ENCODE measurements around the gene KCNIP3.

Gene KCNIP3

DNA sequence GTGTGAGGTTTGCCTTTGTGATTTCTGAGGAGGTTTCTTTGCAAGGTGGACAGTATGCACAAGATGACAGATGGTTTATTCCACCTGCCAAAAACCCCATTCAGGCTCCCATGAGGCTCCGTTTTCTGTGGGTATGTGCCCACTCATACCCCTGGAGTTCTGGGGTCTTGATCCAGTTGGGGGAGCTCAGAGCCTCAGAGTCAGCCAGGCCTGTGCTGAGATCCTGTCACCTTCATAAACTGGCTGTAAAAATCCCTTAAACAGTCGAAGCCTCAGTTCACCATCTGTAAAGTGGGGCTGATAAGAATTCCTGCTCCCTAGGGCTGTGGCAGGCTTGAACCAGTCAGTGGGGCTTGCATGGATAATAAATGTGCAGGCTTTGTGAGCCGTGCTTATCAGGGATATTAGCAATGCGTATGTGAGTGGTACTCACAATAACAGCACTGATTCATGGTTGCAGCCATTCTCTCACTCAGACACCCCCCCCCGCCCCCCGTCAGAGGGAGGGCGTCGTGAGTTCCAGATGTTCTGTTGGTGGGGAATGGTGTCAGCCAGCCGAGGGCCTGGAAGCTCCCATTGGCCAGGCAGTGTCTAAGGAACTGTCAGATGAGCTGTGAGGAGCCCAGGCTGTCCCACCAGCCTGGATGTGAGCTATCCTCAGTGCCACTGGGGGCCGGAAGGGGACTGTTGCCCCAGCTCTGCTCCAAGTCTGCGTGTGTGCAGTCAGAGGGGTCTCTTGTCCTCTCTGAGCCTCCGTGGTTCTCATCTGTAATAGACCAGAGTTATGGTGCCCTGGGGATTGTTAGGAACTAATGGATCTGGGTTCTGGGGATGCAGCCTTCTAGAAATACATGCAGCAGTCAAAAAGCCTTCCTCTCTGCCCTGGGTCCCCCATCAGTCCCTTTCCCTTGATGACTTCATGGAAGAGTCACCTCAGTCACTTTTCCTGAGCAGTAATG is 51.7 kb downstream of the KCNIP3 start:
- H3K79me2 ChIP-seq (ENCODE audit: insufficient read depth, low read length), result no peaks in the 10 kb centered on the region
- DNase-seq (no peak), ATAC-seq (ENCODE audit: insufficient read depth, low read depth) (no peak)
- no peak overlapping the region for H3K9ac ChIP-seq (ENCODE audit: low read depth, low read length)
- H3K4me3 ChIP-seq (ENCODE audit: low read depth in 1 of 2, low read length in 2 of 2), result no peak overlapping the region
- H3K36me3 ChIP-seq (ENCODE audit: insufficient read depth, low read length), result no peaks in the 10 kb centered on the region
- H2AFZ ChIP-seq (ENCODE audit: low read depth, low read length), result no peak overlapping the region
- no peak for TF ChIP-seq EZH2 (IDR thresholded peaks at IDR 0.05; ENCODE audit: borderline replicate concordance, low read depth, low read length, severe bottlenecking)
- TF ChIP-seq, protein P1, sequence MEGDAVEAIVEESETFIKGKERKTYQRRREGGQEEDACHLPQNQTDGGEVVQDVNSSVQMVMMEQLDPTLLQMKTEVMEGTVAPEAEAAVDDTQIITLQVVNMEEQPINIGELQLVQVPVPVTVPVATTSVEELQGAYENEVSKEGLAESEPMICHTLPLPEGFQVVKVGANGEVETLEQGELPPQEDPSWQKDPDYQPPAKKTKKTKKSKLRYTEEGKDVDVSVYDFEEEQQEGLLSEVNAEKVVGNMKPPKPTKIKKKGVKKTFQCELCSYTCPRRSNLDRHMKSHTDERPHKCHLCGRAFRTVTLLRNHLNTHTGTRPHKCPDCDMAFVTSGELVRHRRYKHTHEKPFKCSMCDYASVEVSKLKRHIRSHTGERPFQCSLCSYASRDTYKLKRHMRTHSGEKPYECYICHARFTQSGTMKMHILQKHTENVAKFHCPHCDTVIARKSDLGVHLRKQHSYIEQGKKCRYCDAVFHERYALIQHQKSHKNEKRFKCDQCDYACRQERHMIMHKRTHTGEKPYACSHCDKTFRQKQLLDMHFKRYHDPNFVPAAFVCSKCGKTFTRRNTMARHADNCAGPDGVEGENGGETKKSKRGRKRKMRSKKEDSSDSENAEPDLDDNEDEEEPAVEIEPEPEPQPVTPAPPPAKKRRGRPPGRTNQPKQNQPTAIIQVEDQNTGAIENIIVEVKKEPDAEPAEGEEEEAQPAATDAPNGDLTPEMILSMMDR (IDR thresholded peaks at IDR 0.05; ENCODE audit: borderline replicate concordance, extremely low read depth, low read length, poor library complexity, severe bottlenecking), result no peak
- H3K27ac ChIP-seq (ENCODE audit: low read length), result no peak overlapping the region
- H3K27me3 ChIP-seq (ENCODE audit: insufficient read depth, low read length, poor library complexity), result no peaks in the 10 kb centered on the region
- H3K4me1 ChIP-seq (ENCODE audit: insufficient read depth, low read length), result no peaks in the 10 kb centered on the region
- no peak overlapping the region for H3K4me2 ChIP-seq (ENCODE audit: insufficient read depth, low read length)
- no peaks in the 10 kb centered on the region for H3K9me3 ChIP-seq (ENCODE audit: insufficient read depth, low read length, severe bottlenecking)
- H4K20me1 ChIP-seq (ENCODE audit: insufficient read depth, low read length), result no peaks in the 10 kb centered on the region

DNA sequence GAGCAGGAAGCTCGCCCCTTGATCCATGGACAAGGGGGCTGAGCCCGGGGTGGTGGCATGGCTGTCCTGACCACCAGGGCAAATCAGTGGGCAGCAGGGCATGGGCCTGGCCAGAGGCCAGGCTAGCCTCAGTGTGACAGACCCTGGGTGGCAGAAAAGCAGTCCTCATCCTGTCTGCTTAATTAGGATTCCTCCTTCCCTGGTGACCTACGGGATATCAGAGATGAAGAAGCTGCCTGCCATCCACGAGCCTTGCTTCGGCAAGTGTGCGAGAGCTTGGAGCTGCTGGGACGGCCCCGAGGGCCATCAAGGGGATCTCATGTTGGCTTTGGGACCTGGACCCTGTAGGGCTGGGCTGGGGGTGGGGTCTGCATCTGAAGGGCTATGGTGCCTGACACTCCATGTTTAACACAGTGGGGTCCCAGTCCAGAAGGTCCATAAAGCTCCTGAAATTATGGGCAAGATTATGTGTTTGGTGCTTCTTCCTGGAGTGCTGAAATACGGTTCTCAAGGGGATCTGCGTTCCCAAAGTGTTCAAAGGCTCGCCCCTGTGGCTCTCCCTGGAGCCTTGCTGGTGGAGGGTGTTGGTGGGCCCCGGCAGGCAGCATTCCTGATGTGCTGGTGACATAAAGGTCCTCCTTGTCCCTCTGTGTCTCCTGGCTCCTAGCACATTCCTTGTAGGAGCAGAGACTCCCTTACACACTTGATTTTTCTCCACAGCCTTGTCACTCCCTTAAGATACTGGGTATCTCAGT is 52.6 kb downstream of the KCNIP3 start:
- no peak for DNase-seq
- H3K9me3 ChIP-seq (ENCODE audit: insufficient read depth, low read length, severe bottlenecking), result no peaks in the 10 kb centered on the region
- no peak overlapping the region for H3K4me3 ChIP-seq (ENCODE audit: low read depth in 1 of 2, low read length in 2 of 2)
- H3K4me1 ChIP-seq (ENCODE audit: insufficient read depth, low read length), result no peaks in the 10 kb centered on the region
- H3K27me3 ChIP-seq (ENCODE audit: insufficient read depth, low read length, poor library complexity), result no peaks in the 10 kb centered on the region
- TF ChIP-seq, protein P1 (IDR thresholded peaks at IDR 0.05; ENCODE audit: borderline replicate concordance, extremely low read depth, low read length, poor library complexity, severe bottlenecking), result no peak
- TF ChIP-seq EZH2 (IDR thresholded peaks at IDR 0.05; ENCODE audit: borderline replicate concordance, low read depth, low read length, severe bottlenecking), result no peak
- no peaks in the 10 kb centered on the region for H3K79me2 ChIP-seq (ENCODE audit: insufficient read depth, low read length)
- no peaks in the 10 kb centered on the region for H3K36me3 ChIP-seq (ENCODE audit: insufficient read depth, low read length)
- H4K20me1 ChIP-seq (ENCODE audit: insufficient read depth, low read length), result no peaks in the 10 kb centered on the region
- no peak overlapping the region for H3K4me2 ChIP-seq (ENCODE audit: insufficient read depth, low read length)
- H3K27ac ChIP-seq (ENCODE audit: low read length), result no peak overlapping the region
- no peak overlapping the region for H2AFZ ChIP-seq (ENCODE audit: low read depth, low read length)
- no peak overlapping the region for H3K9ac ChIP-seq (ENCODE audit: low read depth, low read length)
- ATAC-seq (ENCODE audit: insufficient read depth, low read depth), result no peak

DNA sequence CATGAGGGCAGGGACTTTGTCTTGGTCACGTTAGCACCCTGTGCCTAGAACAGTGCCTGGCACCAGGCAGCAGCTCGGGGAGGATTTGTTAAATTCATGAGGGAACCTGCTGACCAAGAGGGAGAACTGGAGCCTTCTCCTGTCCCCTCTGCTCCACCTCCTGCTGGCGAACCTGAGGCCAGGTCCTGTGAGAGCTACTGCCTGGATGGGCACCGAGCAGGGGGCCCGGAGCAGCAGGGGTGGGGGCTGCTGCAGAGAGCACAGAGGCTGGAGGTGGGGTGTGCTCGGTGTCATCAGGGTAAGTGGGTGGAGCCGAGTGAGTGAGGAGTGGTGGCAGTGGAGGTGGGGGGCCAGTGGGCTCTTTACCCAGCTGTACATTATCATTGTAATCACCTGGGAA is 53.2 kb downstream of the KCNIP3 start:
- Histone ChIP-seq H3K79me2 (ENCODE audit: insufficient read depth, low read length) (no peaks in the 10 kb centered on the region), H4K20me1 (ENCODE audit: insufficient read depth, low read length) (no peaks in the 10 kb centered on the region), H3K9me3 (ENCODE audit: insufficient read depth, low read length, severe bottlenecking) (no peaks in the 10 kb centered on the region), H3K4me2 (ENCODE audit: insufficient read depth, low read length) (no peak overlapping the region), H2AFZ (ENCODE audit: low read depth, low read length) (no peak overlapping the region), H3K9ac (ENCODE audit: low read depth, low read length) (no peak overlapping the region), H3K4me3 (ENCODE audit: low read depth in 1 of 2, low read length in 2 of 2) (no peak overlapping the region), H3K36me3 (ENCODE audit: insufficient read depth, low read length) (no peaks in the 10 kb centered on the region), H3K27ac (ENCODE audit: low read length) (no peak overlapping the region), H3K4me1 (ENCODE audit: insufficient read depth, low read length) (no peaks in the 10 kb centered on the region), H3K27me3 (ENCODE audit: insufficient read depth, low read length, poor library complexity) (no peaks in the 10 kb centered on the region)
- DNase-seq (no peak), ATAC-seq (ENCODE audit: insufficient read depth, low read depth) (no peak)
- TF ChIP-seq, protein P1 (IDR thresholded peaks at IDR 0.05; ENCODE audit: borderline replicate concordance, extremely low read depth, low read length, poor library complexity, severe bottlenecking), result no peak
- TF ChIP-seq EZH2 (IDR thresholded peaks at IDR 0.05; ENCODE audit: borderline replicate concordance, low read depth, low read length, severe bottlenecking), result no peak
